H9 (cell line): ENCODE results near the gene TSPAN31. TPM values are rescaled to one million over a fixed set of nuclear protein-coding genes. Genes with fewer than 3 reads are reported as not detected.
A peak's percentile ranks its signal among the peaks of the same experiment; 100 is the strongest.

ENCODE experiments used
- DNase-seq: peaks from one replicate; pipeline ENCODE4 v3.0.0-alpha.2; 2017
- H2AFZ ChIP-seq: one replicate; pipeline ENCODE4 v1.6.1; 2013; ENCODE audit warnings: mild to moderate bottlenecking, low read length, control low read depth, moderate library complexity
- H2AK5ac ChIP-seq: 2 replicates; pipeline ENCODE4 v1.6.1; 2013; ENCODE audit warnings: low read length, control low read depth, mixed read lengths; ENCODE audit not compliant: insufficient read length
- H2BK120ac ChIP-seq: one replicate; pipeline ENCODE4 v1.6.1; 2013; ENCODE audit warnings: low read depth, mild to moderate bottlenecking, low read length, control low read depth, inconsistent platforms; ENCODE audit not compliant: poor library complexity, severe bottlenecking
- H2BK12ac ChIP-seq: 2 replicates; pipeline ENCODE4 v1.6.1; 2013; ENCODE audit warnings: low read length, control low read depth, mixed read lengths, low read depth; ENCODE audit not compliant: insufficient read length
- H2BK15ac ChIP-seq: 2 replicates; pipeline ENCODE4 v1.6.1; 2013; ENCODE audit warnings: low read depth, low read length, control low read depth
- H2BK20ac ChIP-seq: one replicate; pipeline ENCODE4 v1.6.1; 2013; ENCODE audit warnings: low read depth, mild to moderate bottlenecking, low read length, control low read depth, inconsistent platforms; ENCODE audit not compliant: poor library complexity, severe bottlenecking
- H2BK5ac ChIP-seq: 2 replicates; pipeline ENCODE4 v1.6.1; 2013; ENCODE audit warnings: low read length, control low read depth, mixed read lengths; ENCODE audit not compliant: insufficient read length
- H3K14ac ChIP-seq: 2 replicates; pipeline ENCODE4 v1.6.1; 2013; ENCODE audit warnings: low read length, control low read depth; ENCODE audit not compliant: insufficient read depth
- H3K18ac ChIP-seq: 2 replicates; pipeline ENCODE4 v1.6.1; 2013; ENCODE audit warnings: low read depth, mild to moderate bottlenecking, mixed read lengths, low read length, control low read depth; ENCODE audit not compliant: insufficient read length
- H3K23ac ChIP-seq: 2 replicates; pipeline ENCODE4 v1.6.1; 2013; ENCODE audit warnings: low read length, control low read depth, mixed read lengths, low read depth; ENCODE audit not compliant: insufficient read length
- H3K23me2 ChIP-seq: 2 replicates; pipeline ENCODE4 v1.6.1; 2013; ENCODE audit warnings: low read depth, mild to moderate bottlenecking, mixed read lengths, low read length, control low read depth; ENCODE audit not compliant: insufficient read length, poor library complexity, severe bottlenecking
- H3K27ac ChIP-seq: 2 replicates; pipeline ENCODE4 v1.5.1; 2013; ENCODE audit warnings: low read length, control low read depth, mixed read lengths, low read depth; ENCODE audit not compliant: insufficient read length
- H3K27me3 ChIP-seq: 2 replicates; pipeline ENCODE4 v1.6.1; 2013; ENCODE audit warnings: low read length, control low read depth, inconsistent platforms; ENCODE audit not compliant: insufficient read depth
- H3K4ac ChIP-seq: 2 replicates; pipeline ENCODE4 v1.6.1; 2013; ENCODE audit warnings: low read depth, mild to moderate bottlenecking, control low read depth, inconsistent platforms, low read length, moderate library complexity
- H3K4me1 ChIP-seq: 2 replicates; pipeline ENCODE4 v1.6.1; 2013; ENCODE audit warnings: low read length, control low read depth, inconsistent platforms; ENCODE audit not compliant: insufficient read depth
- H3K4me2 ChIP-seq: 2 replicates; pipeline ENCODE4 v1.6.1; 2013; ENCODE audit warnings: low read length, control low read depth, mixed read lengths; ENCODE audit not compliant: insufficient read length, insufficient read depth
- H3K56ac ChIP-seq: 2 replicates; pipeline ENCODE4 v1.6.1; 2013; ENCODE audit warnings: low read depth, mild to moderate bottlenecking, mixed read lengths, low read length, control low read depth; ENCODE audit not compliant: insufficient read length
- H3K79me1 ChIP-seq: 2 replicates; pipeline ENCODE4 v1.6.1; 2013; ENCODE audit warnings: low read depth, mild to moderate bottlenecking, moderate library complexity, low read length, control low read depth, inconsistent platforms; ENCODE audit not compliant: insufficient read depth, poor library complexity, severe bottlenecking
- H3K79me2 ChIP-seq: 2 replicates; pipeline ENCODE4 v1.6.1; 2013; ENCODE audit warnings: low read length, control low read depth, inconsistent platforms; ENCODE audit not compliant: insufficient read depth
- H3K9ac ChIP-seq: 2 replicates; pipeline ENCODE4 v1.6.1; 2013; ENCODE audit warnings: low read length, control low read depth, mixed read lengths; ENCODE audit not compliant: insufficient read length; ENCODE audit errors: extremely low read depth
- H3K9me3 ChIP-seq: one replicate; pipeline ENCODE4 v1.6.1; 2013; ENCODE audit warnings: low read depth, low read length, inconsistent platforms; ENCODE audit not compliant: control insufficient read depth
- H3T11ph ChIP-seq: one replicate; pipeline ENCODE4 v1.6.1; 2013; ENCODE audit warnings: mild to moderate bottlenecking, low read length, control low read depth, inconsistent platforms
- H4K20me1 ChIP-seq: one replicate; pipeline ENCODE4 v1.6.1; 2013; ENCODE audit not compliant: control insufficient read depth, insufficient read length, insufficient read depth
- H4K5ac ChIP-seq: 2 replicates; pipeline ENCODE4 v1.6.1; 2013; ENCODE audit warnings: low read depth, mild to moderate bottlenecking, mixed read lengths, low read length, control low read depth; ENCODE audit not compliant: insufficient read length
- H4K8ac ChIP-seq: replicated peaks from 2 replicates; pipeline ENCODE4 v1.6.1; 2013; ENCODE audit warnings: low read length, control low read depth, mixed read lengths, low read depth; ENCODE audit not compliant: insufficient read length
- H4K91ac ChIP-seq: 2 replicates; pipeline ENCODE4 v1.6.1; 2013; ENCODE audit warnings: low read depth, mild to moderate bottlenecking, moderate library complexity, mixed read lengths, low read length, control low read depth; ENCODE audit not compliant: insufficient read length
- H3K27ac Mint-ChIP-seq, 3 experiments: 2 replicates in 2 of 3; 3 replicates in 1 of 3; pipeline ENCODE4 v1.8.0; 2020 to 2021; ENCODE audit warnings: mixed read lengths in 3 of 3, mild to moderate bottlenecking in 1 of 3, moderate library complexity in 1 of 3
- H3K27me3 Mint-ChIP-seq: 2 replicates; pipeline ENCODE4 v1.8.0; 2021; ENCODE audit warnings: low read depth, mild to moderate bottlenecking, moderate library complexity, mixed read lengths
- H3K36me3 Mint-ChIP-seq, 3 experiments: 2 replicates in 2 of 3; 3 replicates in 1 of 3; pipeline ENCODE4 v1.8.0; 2020 to 2021; ENCODE audit warnings: low read depth in 3 of 3, mixed read lengths in 3 of 3; ENCODE audit not compliant: insufficient read depth in 1 of 3
- H3K4me1 Mint-ChIP-seq, 2 experiments: 2 replicates each; pipeline ENCODE4 v1.8.0; 2020; ENCODE audit warnings: mixed read lengths in 2 of 2
- H3K4me3 Mint-ChIP-seq, 2 experiments: 2 replicates in 1 of 2; 3 replicates in 1 of 2; pipeline ENCODE4 v1.8.0; 2020 to 2021; ENCODE audit warnings: mild to moderate bottlenecking in 2 of 2, mixed read lengths in 2 of 2, moderate library complexity in 1 of 2
- H3K9me3 Mint-ChIP-seq, 2 experiments: 2 replicates in 1 of 2; 3 replicates in 1 of 2; pipeline ENCODE4 v1.8.0; 2020; ENCODE audit warnings: mild to moderate bottlenecking in 2 of 2, mixed read lengths in 2 of 2, moderate library complexity in 1 of 2
- CTCF ChIP-seq: fragments of 200-600 bp; sonication (generic); conservative IDR thresholded peaks from 3 replicates; pipeline ENCODE4 v1.8.0; 2021; ENCODE audit warnings: antibody characterized with exemption, mild to moderate bottlenecking
- WGBS: extraction: QIAGEN DNeasy Blood & Tissue Kit; methylation state at CpG from one replicate; pipeline ENCODE4 v1.1.7; 2013; ENCODE audit warnings: missing lambda C conversion rate, low lambda C conversion rate, mixed read lengths; ENCODE audit not compliant: insufficient read length; ENCODE audit errors: extremely low coverage; 5-methylcytosine and 5-hydroxymethylcytosine counted together
- total RNA-seq: library from RNA; stranded (reverse); gene quantifications from 2 replicates; pipeline ENCODE4 v1.2.1, GENCODE V29; 2021

TSPAN31 gene
- total RNA-seq, 1 experiment from 2014 or later = 20.0 TPM

- Histone ChIP-seq H3K4me2 (peak overlapping the region; percentile 47), H3K27me3 (peaks cover 51% of the 10 kb centered on the region)
- WGBS = no CpG with 5 or more reads among the region's 7 CpGs
Measured at GRCh38 chr12:57739387-57739786, 5.5 kb upstream of the TSPAN31 start.

More at GRCh38 chr12:57739387-57739786, 5.5 kb upstream of the TSPAN31 start:
- Histone ChIP-seq H3K4ac (no peak overlapping the region), H3K23ac (no peak overlapping the region), H3K18ac (no peak overlapping the region), H2BK12ac (no peak overlapping the region), H4K5ac (no peak overlapping the region), H4K20me1 (peaks cover 2% of the 10 kb centered on the region), H3K79me2 (no peaks in the 10 kb centered on the region), H4K91ac (no peak overlapping the region), H2BK20ac (no peak overlapping the region), H3K4me1 (peaks cover 2% of the 10 kb centered on the region; the same call in 1 of the 2 replicates), H3T11ph (no peak overlapping the region), H2AFZ (no peak overlapping the region), H3K9me3 (no peaks in the 10 kb centered on the region), H2BK120ac (no peak overlapping the region), H3K9ac (no peak overlapping the region), H3K79me1 (no peaks in the 10 kb centered on the region), H2BK5ac (no peak overlapping the region), H2BK15ac (no peak overlapping the region), H3K27ac (no peak overlapping the region), H3K14ac (no peak overlapping the region), H4K8ac (no peak overlapping the region), H3K23me2 (peaks cover 16% of the 10 kb centered on the region), H3K56ac (no peak overlapping the region), H2AK5ac (no peak overlapping the region)
- TF ChIP-seq CTCF = no peak
- no peak for DNase-seq
- Mint-ChIP-seq H3K27ac (no peak overlapping the region), H3K9me3 (no peaks in the 10 kb centered on the region; a peak in 1 of 5 replicates), H3K27me3 (peaks cover 85% of the 10 kb centered on the region), H3K36me3 (no peaks in the 10 kb centered on the region; a peak in 1 of 7 replicates), H3K4me3 (peak overlapping the region; percentile 63 to 86), H3K4me1 (peaks cover 26 to 37% of the 10 kb centered on the region in 2 experiments)
